GM23338 (cell line): ENCODE data around the gene AGAP2.
A peak's percentile ranks its signal among the peaks of the same experiment; 100 is the strongest.

Experiments used
- CREB1 ChIP-seq: fragments of 250-450 bp; sonication (Bioruptor Pico); IDR thresholded peaks from 2 replicates; pipeline ENCODE4 v1.5.0; 2020; ENCODE audit warnings: low read depth, mild to moderate bottlenecking, moderate library complexity
- EZH2 ChIP-seq: fragments of 200-600 bp; sonication (generic); IDR thresholded peaks from one replicate; pipeline ENCODE4 v1.8.0; 2017; ENCODE audit warnings: antibody characterized with exemption, mild to moderate bottlenecking, low read depth; ENCODE audit not compliant: unreplicated experiment
- EZH2phosphoT487 ChIP-seq: fragments of 200-600 bp; sonication (generic); IDR thresholded peaks from one replicate; pipeline ENCODE4 v1.8.1; 2018; ENCODE audit warnings: antibody characterized with exemption; ENCODE audit not compliant: unreplicated experiment
- JUNB ChIP-seq: IDR thresholded peaks from one replicate; pipeline ENCODE4 v1.6.1; 2016; ENCODE audit warnings: antibody characterized with exemption; ENCODE audit not compliant: unreplicated experiment
- NANOG ChIP-seq: IDR thresholded peaks from 2 replicates; pipeline ENCODE4 v1.6.1; 2016; ENCODE audit warnings: antibody characterized with exemption, borderline replicate concordance
- POLR2AphosphoS5 ChIP-seq: IDR thresholded peaks from 2 replicates; pipeline ENCODE4 v1.6.1; 2016; ENCODE audit warnings: antibody characterized with exemption, low read depth
- STAT1 ChIP-seq: IDR thresholded peaks from one replicate; pipeline ENCODE4 v1.6.1; 2016; ENCODE audit warnings: antibody characterized with exemption; ENCODE audit not compliant: unreplicated experiment
- ZNF114 ChIP-seq: fragments of 250-450 bp; sonication (Bioruptor Pico); IDR thresholded peaks from 2 replicates; pipeline ENCODE4 v1.5.0; 2020; ENCODE audit warnings: mild to moderate bottlenecking, moderate library complexity
- ZNF331 ChIP-seq: fragments of 250-450 bp; sonication (Bioruptor Pico); IDR thresholded peaks from 2 replicates; pipeline ENCODE4 v1.5.0; 2020; ENCODE audit warnings: low read depth, mild to moderate bottlenecking, moderate library complexity
- TF ChIP-seq, protein P1 (sequence below), 2 experiments: fragments of 200-600 bp in 1 of 2; sonication (generic) in 1 of 2; conservative IDR thresholded peaks; 2 replicates each; pipeline versions ENCODE4 v1.5.1 to v1.6.1; 2016 to 2017; ENCODE audit warnings: antibody characterized with exemption in 2 of 2, low read depth in 2 of 2, mild to moderate bottlenecking in 2 of 2, moderate library complexity in 1 of 2
- TF ChIP-seq, protein P2 (sequence below): IDR thresholded peaks from one replicate; pipeline ENCODE4 v1.6.1; 2018; ENCODE audit warnings: antibody characterized with exemption; ENCODE audit not compliant: unreplicated experiment
- TF ChIP-seq, protein P3 (sequence below): fragments of 250-450 bp; sonication (Bioruptor Pico); IDR thresholded peaks from 2 replicates; pipeline ENCODE4 v1.5.0; 2020; ENCODE audit warnings: mild to moderate bottlenecking, moderate library complexity

DNA sequence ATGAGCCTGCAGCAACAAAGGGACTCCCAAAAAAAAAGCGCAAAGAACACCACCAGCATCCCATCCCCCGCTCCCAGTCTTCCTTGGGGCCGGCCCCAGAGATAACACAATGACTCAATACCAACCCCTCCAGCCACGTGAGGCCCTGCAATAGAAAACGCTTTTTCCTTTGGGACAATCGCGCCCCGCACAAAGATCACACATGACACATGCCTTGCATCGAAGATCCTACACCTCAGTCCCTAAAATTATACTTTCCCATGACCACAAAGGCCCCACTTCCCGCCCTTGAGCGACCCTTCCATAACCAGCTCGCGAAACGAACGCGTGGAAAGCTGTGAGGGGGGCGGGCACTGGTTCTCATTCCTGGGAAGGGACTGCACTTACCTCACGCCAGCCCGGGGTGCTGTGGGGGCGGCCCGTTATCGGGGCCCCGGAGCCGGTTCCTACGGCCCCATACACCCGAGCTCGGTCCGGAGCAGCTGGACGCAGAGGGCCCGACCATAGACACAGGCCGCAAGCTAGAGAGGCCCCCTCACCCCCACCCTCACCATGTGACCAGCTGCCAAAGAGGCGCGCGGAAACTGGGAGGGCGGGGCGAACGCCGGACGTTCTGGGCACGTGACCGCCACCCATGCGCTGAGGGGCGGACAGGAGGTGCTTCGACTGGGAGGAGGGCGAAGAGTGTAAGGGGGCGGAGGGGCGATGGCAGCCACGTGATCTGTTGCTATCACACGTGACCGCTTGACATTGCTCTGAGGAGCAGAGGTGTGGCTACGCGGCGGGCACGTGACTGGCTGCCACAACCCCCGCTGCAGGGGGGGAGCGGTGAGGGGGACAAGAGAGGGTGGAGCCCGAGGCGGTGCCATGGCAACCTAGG lies 13.5 kb upstream of the AGAP2 start, which contains the start of gene CDK4:
- TF ChIP-seq, protein P1, sequence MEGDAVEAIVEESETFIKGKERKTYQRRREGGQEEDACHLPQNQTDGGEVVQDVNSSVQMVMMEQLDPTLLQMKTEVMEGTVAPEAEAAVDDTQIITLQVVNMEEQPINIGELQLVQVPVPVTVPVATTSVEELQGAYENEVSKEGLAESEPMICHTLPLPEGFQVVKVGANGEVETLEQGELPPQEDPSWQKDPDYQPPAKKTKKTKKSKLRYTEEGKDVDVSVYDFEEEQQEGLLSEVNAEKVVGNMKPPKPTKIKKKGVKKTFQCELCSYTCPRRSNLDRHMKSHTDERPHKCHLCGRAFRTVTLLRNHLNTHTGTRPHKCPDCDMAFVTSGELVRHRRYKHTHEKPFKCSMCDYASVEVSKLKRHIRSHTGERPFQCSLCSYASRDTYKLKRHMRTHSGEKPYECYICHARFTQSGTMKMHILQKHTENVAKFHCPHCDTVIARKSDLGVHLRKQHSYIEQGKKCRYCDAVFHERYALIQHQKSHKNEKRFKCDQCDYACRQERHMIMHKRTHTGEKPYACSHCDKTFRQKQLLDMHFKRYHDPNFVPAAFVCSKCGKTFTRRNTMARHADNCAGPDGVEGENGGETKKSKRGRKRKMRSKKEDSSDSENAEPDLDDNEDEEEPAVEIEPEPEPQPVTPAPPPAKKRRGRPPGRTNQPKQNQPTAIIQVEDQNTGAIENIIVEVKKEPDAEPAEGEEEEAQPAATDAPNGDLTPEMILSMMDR (conservative IDR thresholded peaks at IDR 0.05; ENCODE audit: low read depth in 2 of 2), result no peak
- TF ChIP-seq JUNB (no peak), EZH2phosphoT487 (no peak), ZNF331 (CRISPR knock-in tag) (no peak), EZH2 (no peak), CREB1 (CRISPR knock-in tag) (peak; percentile 72), POLR2AphosphoS5 (peak; percentile 81), NANOG (no peak), ZNF114 (CRISPR knock-in tag) (no peak), STAT1 (no peak)
- TF ChIP-seq, protein P2, sequence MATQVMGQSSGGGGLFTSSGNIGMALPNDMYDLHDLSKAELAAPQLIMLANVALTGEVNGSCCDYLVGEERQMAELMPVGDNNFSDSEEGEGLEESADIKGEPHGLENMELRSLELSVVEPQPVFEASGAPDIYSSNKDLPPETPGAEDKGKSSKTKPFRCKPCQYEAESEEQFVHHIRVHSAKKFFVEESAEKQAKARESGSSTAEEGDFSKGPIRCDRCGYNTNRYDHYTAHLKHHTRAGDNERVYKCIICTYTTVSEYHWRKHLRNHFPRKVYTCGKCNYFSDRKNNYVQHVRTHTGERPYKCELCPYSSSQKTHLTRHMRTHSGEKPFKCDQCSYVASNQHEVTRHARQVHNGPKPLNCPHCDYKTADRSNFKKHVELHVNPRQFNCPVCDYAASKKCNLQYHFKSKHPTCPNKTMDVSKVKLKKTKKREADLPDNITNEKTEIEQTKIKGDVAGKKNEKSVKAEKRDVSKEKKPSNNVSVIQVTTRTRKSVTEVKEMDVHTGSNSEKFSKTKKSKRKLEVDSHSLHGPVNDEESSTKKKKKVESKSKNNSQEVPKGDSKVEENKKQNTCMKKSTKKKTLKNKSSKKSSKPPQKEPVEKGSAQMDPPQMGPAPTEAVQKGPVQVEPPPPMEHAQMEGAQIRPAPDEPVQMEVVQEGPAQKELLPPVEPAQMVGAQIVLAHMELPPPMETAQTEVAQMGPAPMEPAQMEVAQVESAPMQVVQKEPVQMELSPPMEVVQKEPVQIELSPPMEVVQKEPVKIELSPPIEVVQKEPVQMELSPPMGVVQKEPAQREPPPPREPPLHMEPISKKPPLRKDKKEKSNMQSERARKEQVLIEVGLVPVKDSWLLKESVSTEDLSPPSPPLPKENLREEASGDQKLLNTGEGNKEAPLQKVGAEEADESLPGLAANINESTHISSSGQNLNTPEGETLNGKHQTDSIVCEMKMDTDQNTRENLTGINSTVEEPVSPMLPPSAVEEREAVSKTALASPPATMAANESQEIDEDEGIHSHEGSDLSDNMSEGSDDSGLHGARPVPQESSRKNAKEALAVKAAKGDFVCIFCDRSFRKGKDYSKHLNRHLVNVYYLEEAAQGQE, result no peak
- TF ChIP-seq, protein P3, sequence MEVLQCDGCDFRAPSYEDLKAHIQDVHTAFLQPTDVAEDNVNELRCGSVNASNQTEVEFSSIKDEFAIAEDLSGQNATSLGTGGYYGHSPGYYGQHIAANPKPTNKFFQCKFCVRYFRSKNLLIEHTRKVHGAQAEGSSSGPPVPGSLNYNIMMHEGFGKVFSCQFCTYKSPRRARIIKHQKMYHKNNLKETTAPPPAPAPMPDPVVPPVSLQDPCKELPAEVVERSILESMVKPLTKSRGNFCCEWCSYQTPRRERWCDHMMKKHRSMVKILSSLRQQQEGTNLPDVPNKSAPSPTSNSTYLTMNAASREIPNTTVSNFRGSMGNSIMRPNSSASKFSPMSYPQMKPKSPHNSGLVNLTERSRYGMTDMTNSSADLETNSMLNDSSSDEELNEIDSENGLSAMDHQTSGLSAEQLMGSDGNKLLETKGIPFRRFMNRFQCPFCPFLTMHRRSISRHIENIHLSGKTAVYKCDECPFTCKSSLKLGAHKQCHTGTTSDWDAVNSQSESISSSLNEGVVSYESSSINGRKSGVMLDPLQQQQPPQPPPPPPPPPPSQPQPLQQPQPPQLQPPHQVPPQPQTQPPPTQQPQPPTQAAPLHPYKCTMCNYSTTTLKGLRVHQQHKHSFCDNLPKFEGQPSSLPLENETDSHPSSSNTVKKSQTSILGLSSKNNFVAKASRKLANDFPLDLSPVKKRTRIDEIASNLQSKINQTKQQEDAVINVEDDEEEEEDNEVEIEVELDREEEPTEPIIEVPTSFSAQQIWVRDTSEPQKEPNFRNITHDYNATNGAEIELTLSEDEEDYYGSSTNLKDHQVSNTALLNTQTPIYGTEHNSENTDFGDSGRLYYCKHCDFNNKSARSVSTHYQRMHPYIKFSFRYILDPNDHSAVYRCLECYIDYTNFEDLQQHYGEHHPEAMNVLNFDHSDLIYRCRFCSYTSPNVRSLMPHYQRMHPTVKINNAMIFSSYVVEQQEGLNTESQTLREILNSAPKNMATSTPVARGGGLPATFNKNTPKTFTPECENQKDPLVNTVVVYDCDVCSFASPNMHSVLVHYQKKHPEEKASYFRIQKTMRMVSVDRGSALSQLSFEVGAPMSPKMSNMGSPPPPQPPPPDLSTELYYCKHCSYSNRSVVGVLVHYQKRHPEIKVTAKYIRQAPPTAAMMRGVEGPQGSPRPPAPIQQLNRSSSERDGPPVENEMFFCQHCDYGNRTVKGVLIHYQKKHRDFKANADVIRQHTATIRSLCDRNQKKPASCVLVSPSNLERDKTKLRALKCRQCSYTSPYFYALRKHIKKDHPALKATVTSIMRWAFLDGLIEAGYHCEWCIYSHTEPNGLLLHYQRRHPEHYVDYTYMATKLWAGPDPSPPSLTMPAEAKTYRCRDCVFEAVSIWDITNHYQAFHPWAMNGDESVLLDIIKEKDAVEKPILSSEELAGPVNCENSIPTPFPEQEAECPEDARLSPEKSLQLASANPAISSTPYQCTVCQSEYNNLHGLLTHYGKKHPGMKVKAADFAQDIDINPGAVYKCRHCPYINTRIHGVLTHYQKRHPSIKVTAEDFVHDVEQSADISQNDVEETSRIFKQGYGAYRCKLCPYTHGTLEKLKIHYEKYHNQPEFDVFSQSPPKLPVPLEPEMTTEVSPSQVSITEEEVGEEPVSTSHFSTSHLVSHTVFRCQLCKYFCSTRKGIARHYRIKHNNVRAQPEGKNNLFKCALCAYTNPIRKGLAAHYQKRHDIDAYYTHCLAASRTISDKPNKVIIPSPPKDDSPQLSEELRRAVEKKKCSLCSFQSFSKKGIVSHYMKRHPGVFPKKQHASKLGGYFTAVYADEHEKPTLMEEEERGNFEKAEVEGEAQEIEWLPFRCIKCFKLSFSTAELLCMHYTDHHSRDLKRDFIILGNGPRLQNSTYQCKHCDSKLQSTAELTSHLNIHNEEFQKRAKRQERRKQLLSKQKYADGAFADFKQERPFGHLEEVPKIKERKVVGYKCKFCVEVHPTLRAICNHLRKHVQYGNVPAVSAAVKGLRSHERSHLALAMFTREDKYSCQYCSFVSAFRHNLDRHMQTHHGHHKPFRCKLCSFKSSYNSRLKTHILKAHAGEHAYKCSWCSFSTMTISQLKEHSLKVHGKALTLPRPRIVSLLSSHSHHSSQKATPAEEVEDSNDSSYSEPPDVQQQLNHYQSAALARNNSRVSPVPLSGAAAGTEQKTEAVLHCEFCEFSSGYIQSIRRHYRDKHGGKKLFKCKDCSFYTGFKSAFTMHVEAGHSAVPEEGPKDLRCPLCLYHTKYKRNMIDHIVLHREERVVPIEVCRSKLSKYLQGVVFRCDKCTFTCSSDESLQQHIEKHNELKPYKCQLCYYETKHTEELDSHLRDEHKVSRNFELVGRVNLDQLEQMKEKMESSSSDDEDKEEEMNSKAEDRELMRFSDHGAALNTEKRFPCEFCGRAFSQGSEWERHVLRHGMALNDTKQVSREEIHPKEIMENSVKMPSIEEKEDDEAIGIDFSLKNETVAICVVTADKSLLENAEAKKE (CRISPR knock-in tag), result no peak
